HG02763 (cell line): ENCODE results near the gene VPS41.

Source experiments
- ATAC-seq: cut with Tn5 transposase; IDR thresholded peaks from one replicate; pipeline ENCODE4 v1.9.1; 2021; ENCODE audit warnings: mild to moderate bottlenecking, moderate library complexity; ENCODE audit not compliant: unreplicated experiment

The VPS41 gene

DNA sequence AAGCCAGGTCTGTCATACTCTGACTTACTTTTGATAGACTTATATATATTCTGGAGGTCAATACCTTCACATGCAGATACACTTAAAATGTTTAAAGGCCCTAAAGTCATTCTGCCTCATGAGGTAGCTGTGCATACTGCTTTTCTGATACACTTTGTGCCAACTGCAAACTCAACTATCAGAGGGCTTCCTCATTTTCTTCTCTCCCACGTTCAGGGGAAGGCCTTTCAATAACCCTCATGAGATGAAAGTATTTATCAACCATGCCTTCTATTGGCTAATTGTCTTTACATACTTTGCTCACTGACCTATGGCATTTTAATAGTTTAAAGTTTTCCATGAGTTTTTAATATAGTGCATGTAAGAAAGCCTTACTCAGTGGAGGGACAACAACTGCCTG lies 165.1 kb downstream of the VPS41 start:
- ATAC-seq = no peak

DNA sequence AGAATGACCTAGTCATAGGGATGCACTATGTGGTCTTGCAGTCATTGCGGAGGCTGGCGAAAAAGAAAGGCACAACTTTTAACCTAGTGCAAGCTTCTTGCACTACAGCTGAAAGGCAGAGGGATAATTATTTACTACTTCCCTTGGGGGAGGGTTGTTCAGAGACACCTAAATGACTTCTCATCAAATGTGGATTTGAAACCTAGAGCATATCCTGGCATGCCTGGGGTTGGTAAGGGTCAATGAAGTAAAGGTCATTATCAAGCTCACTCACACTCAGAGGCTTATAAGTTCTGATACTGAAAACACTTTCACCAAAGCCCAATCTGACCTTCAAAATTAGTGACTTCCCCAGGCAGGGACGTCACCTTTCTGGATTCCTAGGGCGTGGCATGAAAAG lies 168.9 kb downstream of the VPS41 start:
- ATAC-seq = no peak

DNA sequence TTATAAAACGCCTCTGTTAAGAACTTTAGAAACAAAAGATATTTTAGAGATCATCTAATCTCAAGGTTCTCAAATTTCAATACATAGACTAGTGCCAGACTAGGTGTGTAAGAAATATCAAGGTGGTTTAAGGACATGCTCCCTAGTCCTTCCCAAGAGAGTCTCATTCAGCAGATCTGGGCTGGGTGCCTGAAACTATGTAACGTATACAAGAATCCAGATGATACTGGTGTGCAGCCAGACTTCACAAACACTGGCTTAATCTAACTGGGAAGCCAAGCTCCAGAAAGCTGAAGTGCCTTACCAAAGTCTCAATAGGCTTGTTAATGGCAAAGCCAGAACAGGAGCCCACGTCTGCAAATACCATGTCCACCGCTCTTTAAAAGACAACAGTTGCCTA lies 172.9 kb downstream of the VPS41 start:
- ATAC-seq = no peak

DNA sequence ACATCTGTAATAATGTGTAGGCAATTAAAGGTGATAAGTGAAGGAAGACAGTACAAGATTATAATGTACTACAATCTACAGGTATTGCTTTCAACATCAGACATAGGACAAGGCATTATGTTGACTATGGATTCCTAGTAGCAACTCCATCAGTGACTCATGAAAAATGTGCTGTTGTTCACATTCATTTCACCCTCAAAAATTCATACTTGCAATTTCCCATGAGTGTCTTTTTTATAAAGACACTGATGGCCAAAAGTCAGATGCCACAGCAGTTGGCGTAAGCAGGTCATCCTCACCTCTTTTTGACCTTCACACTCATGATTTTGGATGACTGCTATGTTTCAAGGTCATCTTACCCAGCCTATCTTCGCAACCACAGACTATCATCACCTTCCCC lies 177.8 kb downstream of the VPS41 start:
- ATAC-seq = no peak

DNA sequence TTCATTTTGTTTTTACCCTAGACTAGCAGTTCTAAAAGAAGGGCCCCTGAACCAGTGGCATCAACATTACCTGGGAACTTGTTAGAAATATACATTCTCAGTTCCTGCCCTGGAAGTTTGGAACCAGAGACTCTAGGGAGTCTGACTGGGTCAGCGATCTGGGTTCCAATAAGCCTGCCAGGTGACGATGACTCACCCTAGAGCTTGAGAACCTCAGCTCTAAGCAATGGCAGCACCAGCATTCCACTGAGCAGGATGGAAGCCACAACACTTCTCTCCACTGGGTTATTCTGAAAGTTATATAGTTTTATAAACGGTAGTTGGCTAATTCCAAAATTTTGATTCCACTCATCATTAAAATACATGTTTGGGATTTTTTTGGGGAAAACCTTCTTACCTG lies 180.8 kb downstream of the VPS41 start:
- no peak for ATAC-seq

DNA sequence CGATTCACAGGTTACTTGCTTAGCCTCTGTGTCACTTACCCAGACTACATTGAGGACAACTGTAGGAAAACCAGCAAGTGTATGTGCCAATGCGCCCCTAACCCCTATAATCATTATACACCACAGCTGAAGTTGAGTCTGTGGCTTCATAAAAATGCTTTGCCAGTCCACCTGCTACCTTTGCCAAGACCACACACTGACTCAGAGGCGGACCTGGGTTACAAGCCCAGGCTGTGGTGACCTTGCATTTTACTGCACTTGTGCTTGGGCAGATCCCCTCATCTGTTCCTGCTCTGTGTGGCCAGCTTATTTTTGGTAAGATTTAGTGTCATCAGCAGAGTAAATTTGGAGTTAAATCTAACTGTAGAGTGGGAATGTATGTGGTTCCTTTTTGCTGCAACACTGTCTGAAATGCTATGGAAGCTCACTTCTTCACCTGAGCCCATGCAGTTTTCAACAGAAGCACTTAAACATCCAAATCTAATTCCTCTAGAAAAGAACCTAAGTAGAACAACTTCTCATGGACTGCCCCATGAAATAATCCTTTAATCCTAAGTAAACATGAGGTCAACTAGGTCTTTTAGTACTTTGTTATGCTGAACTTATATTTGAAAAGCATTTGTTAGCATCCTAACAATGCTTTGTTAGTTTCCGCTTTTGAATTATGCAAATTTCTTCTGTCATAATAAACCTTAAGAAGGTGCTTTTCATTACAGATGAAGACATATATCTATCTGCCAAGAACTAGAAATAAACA lies 181.6 kb downstream of the VPS41 start:
- ATAC-seq = no peak

DNA sequence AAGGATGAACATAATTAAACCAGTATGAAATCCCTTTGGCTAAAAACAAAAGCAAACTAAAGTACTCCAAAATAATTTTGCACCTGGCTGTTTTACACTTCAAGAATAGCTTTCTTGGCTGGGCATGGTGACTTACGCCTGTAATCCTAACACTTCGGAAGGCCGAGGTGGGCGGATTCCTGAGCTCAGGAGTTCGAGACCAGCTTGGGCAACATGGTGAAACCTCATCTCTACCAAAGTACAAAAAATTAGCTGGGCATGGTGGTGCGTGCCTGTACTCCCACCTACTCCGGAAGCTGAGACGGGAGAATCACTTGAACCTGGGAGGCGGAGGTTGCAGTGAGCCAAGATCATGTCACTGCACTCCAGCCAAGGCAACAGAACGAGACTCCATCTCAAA lies 185.7 kb downstream of the VPS41 start:
- no peak for ATAC-seq

DNA sequence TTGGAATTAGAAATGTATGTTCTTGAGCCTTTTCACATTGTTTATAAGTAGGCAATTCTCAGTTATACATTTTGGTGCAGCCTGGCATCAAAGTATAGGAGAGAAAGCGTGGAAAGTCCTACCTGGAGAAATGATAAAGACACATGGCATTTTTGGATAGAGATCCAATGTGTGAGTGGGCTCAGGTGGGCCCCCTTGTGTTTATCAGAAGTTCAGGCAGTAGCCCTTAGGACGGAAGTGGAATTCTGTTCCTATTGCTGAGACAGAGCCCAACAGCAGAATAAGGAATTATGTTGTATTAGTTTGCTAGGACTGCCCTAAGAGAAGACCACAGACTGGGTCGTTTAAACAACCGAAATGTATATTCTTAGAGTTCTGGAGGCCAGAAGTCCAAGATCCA lies 192.6 kb downstream of the VPS41 start:
- ATAC-seq = no peak

DNA sequence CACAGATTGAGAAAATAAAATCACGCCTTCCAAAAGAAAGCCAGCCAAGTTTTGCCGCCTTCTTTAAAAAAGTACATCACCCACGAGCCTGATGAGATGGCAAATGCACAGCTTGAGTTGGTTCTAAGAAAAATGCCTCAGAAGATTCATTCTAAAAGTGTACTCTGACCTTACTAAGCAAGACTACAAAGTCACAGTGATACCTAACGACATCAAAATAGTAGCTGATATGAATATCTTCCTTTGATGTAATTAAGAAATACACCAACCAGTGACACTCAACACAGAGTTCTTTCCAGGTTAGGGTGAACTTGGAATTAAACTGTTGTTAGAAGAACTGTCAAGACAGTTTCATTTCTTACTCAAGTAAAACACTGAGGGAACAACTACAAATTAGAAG lies 199.9 kb downstream of the VPS41 start:
- no peak for ATAC-seq

DNA sequence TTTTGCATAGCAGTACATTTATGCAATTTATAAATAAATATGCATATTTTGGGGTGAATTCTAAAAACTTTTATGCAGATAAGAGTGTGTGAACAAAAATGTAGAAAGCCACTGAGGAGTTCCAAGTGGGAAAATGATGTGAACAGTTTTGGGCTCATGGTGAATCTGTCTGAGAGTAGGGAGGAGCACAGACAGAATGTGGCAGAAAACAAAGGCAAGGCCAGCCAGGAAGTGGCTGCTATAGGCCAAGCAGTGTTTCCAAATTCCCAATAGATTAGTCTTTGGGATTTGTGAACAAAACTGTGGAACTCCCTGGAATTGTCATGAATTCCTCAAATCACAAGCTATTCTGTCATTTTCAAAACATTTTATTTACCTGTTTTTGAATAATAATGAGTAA lies 204.2 kb downstream of the VPS41 start:
- ATAC-seq = no peak

DNA sequence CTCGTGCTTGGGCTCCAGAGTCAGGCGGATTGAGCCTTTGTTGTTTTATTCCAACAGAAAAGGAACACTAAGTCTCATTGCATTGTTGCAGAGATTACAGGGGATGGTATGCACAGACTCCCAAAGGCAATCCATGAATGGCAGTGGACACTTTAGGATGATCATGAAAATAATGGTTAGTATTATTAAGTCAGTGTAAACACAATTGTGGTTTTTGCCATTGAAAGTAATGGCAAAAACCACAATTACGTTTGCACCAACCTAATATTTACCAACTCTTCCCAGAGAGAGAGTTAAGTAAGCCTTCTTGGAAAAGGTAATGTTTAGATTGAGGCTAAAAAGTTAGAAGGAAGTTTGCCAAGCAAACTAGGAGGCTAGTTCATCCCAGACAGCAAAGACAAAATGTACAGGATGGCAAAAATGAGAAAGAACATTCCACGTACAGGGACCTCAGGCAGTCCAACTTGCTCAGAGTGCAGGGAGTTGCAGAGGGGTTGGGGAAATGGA lies 204.9 kb downstream of the VPS41 start:
- no peak for ATAC-seq

DNA sequence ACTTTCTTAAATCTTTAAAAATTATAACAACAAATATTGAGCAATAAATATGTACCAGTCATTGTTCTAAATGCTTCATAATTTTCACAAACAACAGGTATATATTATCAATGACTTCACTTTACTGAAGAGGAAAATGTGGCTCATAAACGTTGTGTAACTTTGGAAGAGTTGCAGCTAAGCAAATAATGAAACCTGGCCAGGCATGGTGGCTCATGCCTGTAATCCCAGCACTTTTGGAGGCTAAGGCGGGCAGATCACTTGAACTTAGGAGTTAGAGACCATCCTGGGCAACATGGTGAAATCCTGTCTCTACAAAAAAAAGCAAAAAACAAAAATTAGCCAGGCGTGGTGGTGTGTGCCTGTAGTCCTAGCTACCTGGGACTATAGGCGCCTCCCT lies 205.9 kb downstream of the VPS41 start:
- ATAC-seq = no peak

DNA sequence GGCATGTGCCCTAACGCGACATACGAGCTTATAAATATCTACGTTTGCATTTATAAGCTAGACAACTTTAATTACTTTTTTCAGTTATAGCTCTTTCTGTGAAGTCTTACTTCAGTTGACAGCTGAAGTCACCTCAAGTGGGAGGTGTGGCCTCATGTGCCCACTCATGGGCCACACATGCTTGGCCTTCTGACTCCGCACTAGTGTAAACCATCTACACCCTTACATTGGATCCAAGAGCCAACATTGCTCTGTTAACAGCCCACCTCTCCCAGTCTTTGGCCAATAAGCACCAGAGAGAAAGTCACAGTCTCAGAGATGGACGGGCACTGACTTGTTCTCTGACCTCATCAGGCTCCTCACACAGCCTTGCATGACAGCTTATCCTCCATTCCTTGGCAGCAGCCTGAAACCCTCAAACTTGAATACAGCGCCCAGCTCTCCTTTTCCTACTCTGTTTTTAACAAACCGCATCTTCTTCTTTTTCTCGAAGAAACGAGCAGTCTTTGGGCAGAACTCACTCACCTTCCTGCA lies 206.9 kb downstream of the VPS41 start:
- ATAC-seq = no peak

DNA sequence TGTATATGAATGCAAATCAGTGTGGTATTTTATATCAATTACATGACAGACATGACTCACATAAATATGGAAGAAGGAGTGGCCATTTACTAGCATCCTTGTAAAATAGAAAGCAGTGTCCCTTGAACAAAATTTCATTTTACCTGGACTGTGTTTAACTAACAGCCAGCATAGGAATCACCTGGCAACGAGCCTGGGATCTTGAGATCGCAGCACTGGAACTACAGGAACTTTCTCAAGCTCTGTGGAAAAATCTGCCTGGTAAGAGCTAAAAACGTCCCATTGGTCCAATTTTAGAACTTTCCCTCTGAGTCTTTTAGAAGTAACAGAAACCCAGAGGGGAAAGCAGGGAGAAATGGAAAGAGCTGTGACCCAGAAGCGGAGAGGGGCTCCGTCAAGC lies 208.9 kb downstream of the VPS41 start:
- no peak for ATAC-seq

DNA sequence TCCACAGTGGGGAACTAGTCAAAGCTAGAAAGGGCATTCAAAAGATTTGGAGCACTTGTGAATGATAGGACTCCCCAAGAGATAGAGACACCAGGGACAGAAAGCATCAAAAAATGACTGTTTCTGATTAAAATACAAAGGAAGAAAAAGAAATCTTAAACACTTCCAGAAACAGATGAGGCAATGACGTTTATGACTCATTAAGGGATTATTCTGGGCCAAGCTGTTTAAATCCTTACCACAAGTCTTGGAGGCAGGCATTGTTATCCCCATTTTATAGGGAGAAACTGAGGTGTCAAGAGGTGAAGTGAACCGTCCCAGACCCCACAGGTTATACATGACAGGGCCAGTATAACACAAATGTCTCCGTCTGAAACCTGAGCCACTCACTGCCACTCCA lies 209.5 kb downstream of the VPS41 start:
- no peak for ATAC-seq

DNA sequence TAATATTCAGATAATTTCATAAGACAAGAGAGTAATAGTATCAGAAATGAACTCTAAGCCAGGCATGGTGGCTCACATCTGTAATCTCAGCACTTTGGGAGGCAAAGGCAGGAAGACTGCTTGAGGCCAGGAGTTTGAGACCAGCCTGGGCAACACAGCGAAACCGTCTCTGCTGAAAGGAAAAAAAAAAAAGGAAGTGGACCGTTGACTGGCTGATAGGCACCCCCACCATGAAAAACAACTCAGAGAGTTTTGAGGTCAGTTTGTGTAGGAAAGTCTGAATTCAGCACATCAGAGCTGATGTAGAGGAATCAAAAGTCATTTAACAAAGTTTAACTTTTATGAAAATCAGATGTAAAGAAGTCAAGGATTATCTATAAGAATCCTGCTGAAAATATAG lies 214.7 kb downstream of the VPS41 start:
- no peak for ATAC-seq

DNA sequence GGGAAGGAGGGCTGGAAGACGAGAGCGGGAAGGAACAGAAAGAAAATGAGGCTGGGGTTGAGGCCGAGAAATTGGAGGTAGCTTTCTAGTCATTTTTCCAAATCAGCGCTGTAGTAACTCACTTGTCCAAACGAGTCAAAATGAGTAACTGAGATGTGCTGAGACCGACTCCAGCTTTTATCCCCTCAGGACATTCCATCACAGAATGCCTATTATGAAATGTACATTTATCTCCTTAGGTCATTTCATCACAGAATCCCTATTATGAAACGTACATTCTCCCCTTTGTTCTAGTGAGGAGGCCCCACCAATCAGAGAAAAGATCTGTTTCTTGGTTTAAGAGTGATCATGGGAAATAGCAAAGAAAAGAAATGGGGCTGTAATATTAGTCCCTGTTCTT lies 222.1 kb downstream of the VPS41 start:
- no peak for ATAC-seq

DNA sequence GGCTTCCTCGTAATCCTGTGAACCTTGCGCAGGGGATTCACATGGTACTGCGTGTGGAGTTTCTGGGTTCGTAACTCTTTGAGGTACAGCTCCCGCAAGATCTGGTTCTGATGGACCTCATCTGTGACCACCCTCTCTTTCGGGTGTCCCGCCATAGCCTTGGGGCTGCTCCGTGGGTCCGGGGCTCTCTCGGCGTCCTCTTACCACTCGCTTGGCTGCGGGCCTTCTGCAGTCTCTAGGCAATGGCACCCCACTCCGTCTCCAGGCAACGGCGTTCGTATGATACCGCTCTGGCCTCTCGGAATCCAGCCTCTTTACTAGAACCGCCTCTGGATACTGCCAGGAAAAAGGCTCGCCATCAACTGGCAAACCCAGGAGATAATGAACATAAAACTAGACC lies 223.1 kb downstream of the VPS41 start:
- ATAC-seq = no peak

DNA sequence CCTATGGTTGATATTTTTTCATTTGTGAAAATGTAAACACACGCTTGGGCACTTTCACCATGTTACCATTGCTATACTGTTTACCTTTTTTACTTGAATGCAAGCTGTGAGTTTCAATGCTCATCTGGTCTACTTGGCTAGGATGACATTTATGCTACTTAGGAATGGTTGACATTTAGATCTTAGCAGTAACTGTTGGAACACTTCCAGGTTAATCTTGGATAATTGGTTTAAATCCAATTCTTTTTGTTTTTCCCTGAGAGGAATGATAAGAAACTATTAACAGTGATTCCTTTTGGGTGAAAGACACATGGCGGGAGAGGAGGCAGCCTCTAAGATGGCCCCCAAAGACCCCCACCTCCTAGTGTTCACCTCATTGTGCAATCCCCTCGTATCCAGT lies 226.4 kb downstream of the VPS41 start:
- ATAC-seq = no peak

DNA sequence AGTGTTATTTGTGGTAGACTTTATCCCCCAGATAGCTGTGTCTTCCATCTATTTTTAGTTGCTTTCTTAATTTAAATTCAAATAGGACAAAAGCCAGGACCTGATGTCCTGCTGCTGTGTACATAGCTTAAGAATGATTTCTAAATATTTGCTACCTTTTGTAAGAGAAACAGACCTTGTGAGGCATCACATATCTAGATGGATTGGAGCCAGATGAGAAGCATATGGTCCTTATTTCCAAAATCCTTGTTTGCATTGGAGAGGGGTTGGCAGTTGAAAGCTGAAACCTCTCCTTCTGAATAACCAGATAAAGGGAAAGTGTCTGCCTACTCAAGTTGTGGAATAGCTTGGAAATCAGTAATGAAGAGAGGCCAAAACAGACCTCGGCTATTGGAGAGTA lies 227.1 kb downstream of the VPS41 start:
- no peak for ATAC-seq

DNA sequence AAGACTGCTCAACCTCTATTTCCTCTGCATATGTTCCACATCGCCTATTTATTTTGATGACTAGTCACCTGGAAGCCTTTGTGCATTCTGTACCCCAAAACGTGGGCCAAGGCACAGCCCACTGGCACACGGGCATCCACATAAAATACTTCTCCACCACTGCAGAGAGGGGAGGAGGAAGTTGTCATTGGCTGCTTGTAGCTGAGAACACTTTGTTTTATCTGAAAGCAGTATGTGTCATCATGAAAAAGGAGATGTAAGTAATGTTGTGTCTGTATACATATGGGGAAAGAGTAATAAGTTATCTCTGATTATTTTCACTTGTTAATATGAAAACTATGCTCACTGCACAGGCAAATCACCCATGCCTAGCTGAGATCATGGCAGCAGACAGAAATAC lies 229.6 kb downstream of the VPS41 start:
- no peak for ATAC-seq

DNA sequence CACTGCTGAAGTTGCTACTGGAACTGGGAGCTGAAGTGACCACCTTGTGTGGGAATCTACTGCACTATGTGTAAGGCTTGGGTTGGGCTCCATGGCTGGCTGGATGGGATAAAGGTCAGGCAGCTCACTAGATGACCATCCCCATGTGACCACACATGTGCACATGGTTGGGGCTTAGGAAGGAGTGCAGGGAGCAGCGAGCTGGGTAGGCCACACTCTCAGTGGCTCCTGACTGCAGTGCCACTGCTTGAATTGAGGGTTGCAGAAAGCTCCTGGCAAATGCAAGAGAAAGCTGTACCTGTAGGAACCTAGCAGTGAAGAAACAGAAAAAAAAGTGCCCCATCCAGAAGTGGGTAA lies 230.3 kb downstream of the VPS41 start:
- no peak for ATAC-seq
